WTC11 (cell line): ENCODE results near the gene TEX14. TPM values are rescaled to one million over a fixed set of nuclear protein-coding genes. Genes with fewer than 3 reads are reported as not detected.

Experiments used
- ATAC-seq: fragments of 200-7000 bp; cut with Tn5 transposase; 2 replicates; pipeline ENCODE4 v1.10.0; 2021; ENCODE audit warnings: mild to moderate bottlenecking, moderate library complexity
- CTCF ChIA-PET: fragments of 300-600 bp; sonication (Branson Sonifier 250); formaldehyde crosslinking; loops from one replicate; lab custom pipeline; 2021; ENCODE audit warnings: antibody characterized with exemption; lab: Charles Lee
- POLR2A ChIA-PET: fragments of 350-600 bp; sonication (Branson Sonifier 250); formaldehyde crosslinking; loops from one replicate; lab custom pipeline; 2021; ENCODE audit warnings: antibody characterized with exemption; lab: Charles Lee
- DNase-seq: peaks from one replicate; pipeline ENCODE4 v3.0.0; 2021; ENCODE audit warnings: low spot score
- H3K27ac Mint-ChIP-seq: 2 replicates; pipeline ENCODE4 v1.8.0; 2021; ENCODE audit warnings: mixed read lengths
- H3K27me3 Mint-ChIP-seq: 2 replicates; pipeline ENCODE4 v1.8.0; 2021; ENCODE audit warnings: low read depth, mild to moderate bottlenecking, moderate library complexity, mixed read lengths
- H3K36me3 Mint-ChIP-seq: 2 replicates; pipeline ENCODE4 v1.8.0; 2021; ENCODE audit warnings: mixed read lengths
- H3K4me1 Mint-ChIP-seq: 2 replicates; pipeline ENCODE4 v1.8.0; 2022; ENCODE audit warnings: mixed read lengths
- H3K4me3 Mint-ChIP-seq: 2 replicates; pipeline ENCODE4 v1.8.0; 2021; ENCODE audit warnings: mild to moderate bottlenecking, moderate library complexity, mixed read lengths
- H3K9me3 Mint-ChIP-seq: 2 replicates; pipeline ENCODE4 v1.8.0; 2021; ENCODE audit warnings: mixed read lengths
- CBFB ChIP-seq: sonication (generic); formaldehyde crosslinking; IDR thresholded peaks from 2 replicates; pipeline ENCODE4 v1.8.1; 2022; ENCODE audit warnings: mild to moderate bottlenecking, low read depth, missing genetic modification reagents
- HMGA2 ChIP-seq: fragments of 250-450 bp; sonication (Bioruptor Pico); IDR thresholded peaks from 2 replicates; pipeline ENCODE4 v1.4.0; 2021; ENCODE audit warnings: mild to moderate bottlenecking, moderate library complexity
- KAT7 ChIP-seq: sonication (generic); formaldehyde crosslinking; IDR thresholded peaks from 2 replicates; pipeline ENCODE4 v1.8.1; 2023; ENCODE audit warnings: missing genetic modification reagents, mild to moderate bottlenecking, borderline replicate concordance
- MXD4 ChIP-seq: fragments of 250-450 bp; sonication (Bioruptor Pico); IDR thresholded peaks from 2 replicates; pipeline ENCODE4 v1.8.0; 2021; ENCODE audit warnings: mild to moderate bottlenecking, moderate library complexity, borderline replicate concordance
- NFATC4 ChIP-seq: fragments of 250-450 bp; sonication (Bioruptor Pico); IDR thresholded peaks from 2 replicates; pipeline ENCODE4 v1.9.0; 2021; ENCODE audit warnings: mild to moderate bottlenecking
- NR1H2 ChIP-seq: sonication (generic); formaldehyde crosslinking; IDR thresholded peaks from 2 replicates; pipeline ENCODE4 v1.9.0; 2021; ENCODE audit warnings: mild to moderate bottlenecking, moderate library complexity, missing genetic modification reagents
- NR2C2 ChIP-seq: sonication (generic); formaldehyde crosslinking; IDR thresholded peaks from 2 replicates; pipeline ENCODE4 v1.8.0; 2022; ENCODE audit warnings: mild to moderate bottlenecking, missing genetic modification reagents
- TEAD1 ChIP-seq: sonication (generic); formaldehyde crosslinking; IDR thresholded peaks from 2 replicates; pipeline ENCODE4 v1.8.0; 2022; ENCODE audit warnings: mild to moderate bottlenecking, missing genetic modification reagents
- ZNF317 ChIP-seq: sonication (generic); formaldehyde crosslinking; IDR thresholded peaks from 2 replicates; pipeline ENCODE4 v1.8.1; 2023; ENCODE audit warnings: low read depth, mild to moderate bottlenecking, moderate library complexity, missing genetic modification reagents, borderline replicate concordance
- ZNF416 ChIP-seq: fragments of 250-450 bp; sonication (Bioruptor Pico); IDR thresholded peaks from 2 replicates; pipeline ENCODE4 v1.9.0; 2021; ENCODE audit warnings: mild to moderate bottlenecking, inconsistent platforms
- total RNA-seq: library from RNA; stranded (reverse); gene quantifications from 3 replicates; pipeline ENCODE4 v1.2.3, GENCODE V29; 2021
- TF ChIP-seq, protein P1 (sequence below): sonication (generic); formaldehyde crosslinking; IDR thresholded peaks from 2 replicates; pipeline ENCODE4 v1.8.0; 2023; ENCODE audit warnings: missing genetic modification reagents, mild to moderate bottlenecking, borderline replicate concordance
- TF ChIP-seq, protein P2 (sequence below): sonication (generic); formaldehyde crosslinking; IDR thresholded peaks from 2 replicates; pipeline ENCODE4 v1.8.0; 2022; ENCODE audit warnings: mild to moderate bottlenecking, missing genetic modification reagents
- TF ChIP-seq, protein P3 (sequence below): sonication (generic); formaldehyde crosslinking; IDR thresholded peaks from 2 replicates; pipeline ENCODE4 v1.8.0; 2023; ENCODE audit warnings: mild to moderate bottlenecking, missing genetic modification reagents
- TF ChIP-seq, protein P4 (sequence below): fragments of 250-450 bp; sonication (Bioruptor Pico); IDR thresholded peaks from 2 replicates; pipeline ENCODE4 v1.8.0; 2021; ENCODE audit warnings: mild to moderate bottlenecking
- TF ChIP-seq, protein P5 (sequence below): sonication (generic); formaldehyde crosslinking; IDR thresholded peaks from 2 replicates; pipeline ENCODE4 v1.8.1; 2023; ENCODE audit warnings: mild to moderate bottlenecking, missing genetic modification reagents, moderate library complexity
- TF ChIP-seq, protein P6 (sequence below): sonication (generic); formaldehyde crosslinking; IDR thresholded peaks from 2 replicates; pipeline ENCODE4 v1.8.0; 2022; ENCODE audit warnings: missing genetic modification reagents
- TF ChIP-seq, protein P7 (sequence below): sonication (generic); formaldehyde crosslinking; IDR thresholded peaks from 2 replicates; pipeline ENCODE4 v1.8.1; 2022; ENCODE audit warnings: mild to moderate bottlenecking, missing genetic modification reagents, moderate library complexity, borderline replicate concordance
- TF ChIP-seq, protein P8 (sequence below): sonication (generic); formaldehyde crosslinking; IDR thresholded peaks from 2 replicates; pipeline ENCODE4 v1.8.1; 2022; ENCODE audit warnings: mild to moderate bottlenecking, moderate library complexity, missing genetic modification reagents
- TF ChIP-seq, protein P9 (sequence below): fragments of 250-450 bp; sonication (Bioruptor Pico); IDR thresholded peaks from 2 replicates; pipeline ENCODE4 v1.9.0; 2021; ENCODE audit warnings: moderate library complexity, mild to moderate bottlenecking, inconsistent platforms, borderline replicate concordance

TEX14 gene
- total RNA-seq, 1 experiment from 2014 or later, result 1.4 TPM

DNA sequence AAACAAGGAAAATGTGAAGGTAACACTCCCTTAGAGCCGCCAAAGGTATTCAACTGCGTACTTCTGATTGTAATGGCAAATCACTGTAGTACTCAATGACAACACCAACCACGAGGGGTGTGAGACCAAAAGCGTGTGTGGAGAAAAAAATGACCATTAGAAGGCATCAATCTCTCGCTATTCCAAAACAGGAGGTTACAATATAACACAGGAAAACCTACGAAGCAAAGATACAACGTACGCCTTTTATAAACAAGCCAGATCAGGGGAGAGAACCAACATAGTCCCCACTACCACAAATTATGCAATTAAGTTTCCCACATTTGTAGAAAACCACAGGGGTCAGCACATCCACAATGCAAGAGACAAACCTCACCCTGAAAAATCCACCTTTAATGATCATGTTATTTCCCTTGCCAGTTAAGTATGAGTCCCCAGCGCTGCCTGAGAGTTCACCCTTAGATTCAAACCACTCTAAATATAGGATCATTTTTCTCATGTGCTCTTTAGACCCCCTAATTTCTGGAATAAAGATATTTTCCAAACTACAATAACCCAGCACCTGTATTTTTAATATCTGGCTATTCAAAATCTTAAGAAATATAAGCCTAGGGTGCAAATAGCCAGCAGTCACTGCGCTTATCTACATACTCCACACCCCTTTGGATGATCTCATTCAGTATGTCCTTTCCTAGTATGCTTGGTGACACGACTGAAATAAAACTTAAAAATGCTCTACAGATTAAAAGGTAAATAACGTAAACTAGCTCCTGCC is 12.4 kb downstream of the TEX14 start:
- Mint-ChIP-seq H3K27ac (0 out of 2 replicates have a peak overlapping the region, but pooled peaks have one; percentile 38), H3K4me1 (0 out of 2 replicates have a peak, but pooled peaks cover 4% of the 10 kb centered on the region), H3K36me3 (no peaks in the 10 kb centered on the region), H3K9me3 (no peaks in the 10 kb centered on the region), H3K27me3 (no peaks in the 10 kb centered on the region), H3K4me3 (no peak overlapping the region)
- ChIA-PET POLR2A (interaction anchor here (0.6 kb wide), 1 partner anchor 732 kb away, joined by 3 read pairs; no protein-coding TSS in a partner anchor), CTCF (no interaction called here)
- DNase-seq (no peak), ATAC-seq (peak; percentile 85)
- no peak for TF ChIP-seq KAT7 (CRISPR knock-in tag)
- TF ChIP-seq, protein P1, sequence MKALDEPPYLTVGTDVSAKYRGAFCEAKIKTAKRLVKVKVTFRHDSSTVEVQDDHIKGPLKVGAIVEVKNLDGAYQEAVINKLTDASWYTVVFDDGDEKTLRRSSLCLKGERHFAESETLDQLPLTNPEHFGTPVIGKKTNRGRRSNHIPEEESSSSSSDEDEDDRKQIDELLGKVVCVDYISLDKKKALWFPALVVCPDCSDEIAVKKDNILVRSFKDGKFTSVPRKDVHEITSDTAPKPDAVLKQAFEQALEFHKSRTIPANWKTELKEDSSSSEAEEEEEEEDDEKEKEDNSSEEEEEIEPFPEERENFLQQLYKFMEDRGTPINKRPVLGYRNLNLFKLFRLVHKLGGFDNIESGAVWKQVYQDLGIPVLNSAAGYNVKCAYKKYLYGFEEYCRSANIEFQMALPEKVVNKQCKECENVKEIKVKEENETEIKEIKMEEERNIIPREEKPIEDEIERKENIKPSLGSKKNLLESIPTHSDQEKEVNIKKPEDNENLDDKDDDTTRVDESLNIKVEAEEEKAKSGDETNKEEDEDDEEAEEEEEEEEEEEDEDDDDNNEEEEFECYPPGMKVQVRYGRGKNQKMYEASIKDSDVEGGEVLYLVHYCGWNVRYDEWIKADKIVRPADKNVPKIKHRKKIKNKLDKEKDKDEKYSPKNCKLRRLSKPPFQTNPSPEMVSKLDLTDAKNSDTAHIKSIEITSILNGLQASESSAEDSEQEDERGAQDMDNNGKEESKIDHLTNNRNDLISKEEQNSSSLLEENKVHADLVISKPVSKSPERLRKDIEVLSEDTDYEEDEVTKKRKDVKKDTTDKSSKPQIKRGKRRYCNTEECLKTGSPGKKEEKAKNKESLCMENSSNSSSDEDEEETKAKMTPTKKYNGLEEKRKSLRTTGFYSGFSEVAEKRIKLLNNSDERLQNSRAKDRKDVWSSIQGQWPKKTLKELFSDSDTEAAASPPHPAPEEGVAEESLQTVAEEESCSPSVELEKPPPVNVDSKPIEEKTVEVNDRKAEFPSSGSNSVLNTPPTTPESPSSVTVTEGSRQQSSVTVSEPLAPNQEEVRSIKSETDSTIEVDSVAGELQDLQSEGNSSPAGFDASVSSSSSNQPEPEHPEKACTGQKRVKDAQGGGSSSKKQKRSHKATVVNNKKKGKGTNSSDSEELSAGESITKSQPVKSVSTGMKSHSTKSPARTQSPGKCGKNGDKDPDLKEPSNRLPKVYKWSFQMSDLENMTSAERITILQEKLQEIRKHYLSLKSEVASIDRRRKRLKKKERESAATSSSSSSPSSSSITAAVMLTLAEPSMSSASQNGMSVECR (CRISPR knock-in tag), result peak; percentile 61
- TF ChIP-seq, protein P2, sequence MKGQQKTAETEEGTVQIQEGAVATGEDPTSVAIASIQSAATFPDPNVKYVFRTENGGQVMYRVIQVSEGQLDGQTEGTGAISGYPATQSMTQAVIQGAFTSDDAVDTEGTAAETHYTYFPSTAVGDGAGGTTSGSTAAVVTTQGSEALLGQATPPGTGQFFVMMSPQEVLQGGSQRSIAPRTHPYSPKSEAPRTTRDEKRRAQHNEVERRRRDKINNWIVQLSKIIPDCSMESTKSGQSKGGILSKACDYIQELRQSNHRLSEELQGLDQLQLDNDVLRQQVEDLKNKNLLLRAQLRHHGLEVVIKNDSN, result no peak
- TF ChIP-seq, protein P3, sequence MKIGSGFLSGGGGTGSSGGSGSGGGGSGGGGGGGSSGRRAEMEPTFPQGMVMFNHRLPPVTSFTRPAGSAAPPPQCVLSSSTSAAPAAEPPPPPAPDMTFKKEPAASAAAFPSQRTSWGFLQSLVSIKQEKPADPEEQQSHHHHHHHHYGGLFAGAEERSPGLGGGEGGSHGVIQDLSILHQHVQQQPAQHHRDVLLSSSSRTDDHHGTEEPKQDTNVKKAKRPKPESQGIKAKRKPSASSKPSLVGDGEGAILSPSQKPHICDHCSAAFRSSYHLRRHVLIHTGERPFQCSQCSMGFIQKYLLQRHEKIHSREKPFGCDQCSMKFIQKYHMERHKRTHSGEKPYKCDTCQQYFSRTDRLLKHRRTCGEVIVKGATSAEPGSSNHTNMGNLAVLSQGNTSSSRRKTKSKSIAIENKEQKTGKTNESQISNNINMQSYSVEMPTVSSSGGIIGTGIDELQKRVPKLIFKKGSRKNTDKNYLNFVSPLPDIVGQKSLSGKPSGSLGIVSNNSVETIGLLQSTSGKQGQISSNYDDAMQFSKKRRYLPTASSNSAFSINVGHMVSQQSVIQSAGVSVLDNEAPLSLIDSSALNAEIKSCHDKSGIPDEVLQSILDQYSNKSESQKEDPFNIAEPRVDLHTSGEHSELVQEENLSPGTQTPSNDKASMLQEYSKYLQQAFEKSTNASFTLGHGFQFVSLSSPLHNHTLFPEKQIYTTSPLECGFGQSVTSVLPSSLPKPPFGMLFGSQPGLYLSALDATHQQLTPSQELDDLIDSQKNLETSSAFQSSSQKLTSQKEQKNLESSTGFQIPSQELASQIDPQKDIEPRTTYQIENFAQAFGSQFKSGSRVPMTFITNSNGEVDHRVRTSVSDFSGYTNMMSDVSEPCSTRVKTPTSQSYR (CRISPR knock-in tag), result no peak
- TF ChIP-seq MXD4 (CRISPR knock-in tag), result no peak; the same call in 1 of the 2 replicates
- TF ChIP-seq, protein P4, sequence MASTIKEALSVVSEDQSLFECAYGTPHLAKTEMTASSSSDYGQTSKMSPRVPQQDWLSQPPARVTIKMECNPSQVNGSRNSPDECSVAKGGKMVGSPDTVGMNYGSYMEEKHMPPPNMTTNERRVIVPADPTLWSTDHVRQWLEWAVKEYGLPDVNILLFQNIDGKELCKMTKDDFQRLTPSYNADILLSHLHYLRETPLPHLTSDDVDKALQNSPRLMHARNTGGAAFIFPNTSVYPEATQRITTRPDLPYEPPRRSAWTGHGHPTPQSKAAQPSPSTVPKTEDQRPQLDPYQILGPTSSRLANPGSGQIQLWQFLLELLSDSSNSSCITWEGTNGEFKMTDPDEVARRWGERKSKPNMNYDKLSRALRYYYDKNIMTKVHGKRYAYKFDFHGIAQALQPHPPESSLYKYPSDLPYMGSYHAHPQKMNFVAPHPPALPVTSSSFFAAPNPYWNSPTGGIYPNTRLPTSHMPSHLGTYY, result peak; percentile 100
- peak; percentile 52 for TF ChIP-seq TEAD1 (CRISPR knock-in tag)
- TF ChIP-seq, protein P5, sequence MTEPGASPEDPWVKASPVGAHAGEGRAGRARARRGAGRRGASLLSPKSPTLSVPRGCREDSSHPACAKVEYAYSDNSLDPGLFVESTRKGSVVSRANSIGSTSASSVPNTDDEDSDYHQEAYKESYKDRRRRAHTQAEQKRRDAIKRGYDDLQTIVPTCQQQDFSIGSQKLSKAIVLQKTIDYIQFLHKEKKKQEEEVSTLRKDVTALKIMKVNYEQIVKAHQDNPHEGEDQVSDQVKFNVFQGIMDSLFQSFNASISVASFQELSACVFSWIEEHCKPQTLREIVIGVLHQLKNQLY (CRISPR knock-in tag), result no peak
- 0 out of 2 replicates have a peak, but pooled peaks have one; percentile 25 for TF ChIP-seq ZNF317
- TF ChIP-seq CBFB (CRISPR knock-in tag), result no peak
- peak; percentile 100 for TF ChIP-seq NFATC4 (CRISPR knock-in tag)
- TF ChIP-seq, protein P6, sequence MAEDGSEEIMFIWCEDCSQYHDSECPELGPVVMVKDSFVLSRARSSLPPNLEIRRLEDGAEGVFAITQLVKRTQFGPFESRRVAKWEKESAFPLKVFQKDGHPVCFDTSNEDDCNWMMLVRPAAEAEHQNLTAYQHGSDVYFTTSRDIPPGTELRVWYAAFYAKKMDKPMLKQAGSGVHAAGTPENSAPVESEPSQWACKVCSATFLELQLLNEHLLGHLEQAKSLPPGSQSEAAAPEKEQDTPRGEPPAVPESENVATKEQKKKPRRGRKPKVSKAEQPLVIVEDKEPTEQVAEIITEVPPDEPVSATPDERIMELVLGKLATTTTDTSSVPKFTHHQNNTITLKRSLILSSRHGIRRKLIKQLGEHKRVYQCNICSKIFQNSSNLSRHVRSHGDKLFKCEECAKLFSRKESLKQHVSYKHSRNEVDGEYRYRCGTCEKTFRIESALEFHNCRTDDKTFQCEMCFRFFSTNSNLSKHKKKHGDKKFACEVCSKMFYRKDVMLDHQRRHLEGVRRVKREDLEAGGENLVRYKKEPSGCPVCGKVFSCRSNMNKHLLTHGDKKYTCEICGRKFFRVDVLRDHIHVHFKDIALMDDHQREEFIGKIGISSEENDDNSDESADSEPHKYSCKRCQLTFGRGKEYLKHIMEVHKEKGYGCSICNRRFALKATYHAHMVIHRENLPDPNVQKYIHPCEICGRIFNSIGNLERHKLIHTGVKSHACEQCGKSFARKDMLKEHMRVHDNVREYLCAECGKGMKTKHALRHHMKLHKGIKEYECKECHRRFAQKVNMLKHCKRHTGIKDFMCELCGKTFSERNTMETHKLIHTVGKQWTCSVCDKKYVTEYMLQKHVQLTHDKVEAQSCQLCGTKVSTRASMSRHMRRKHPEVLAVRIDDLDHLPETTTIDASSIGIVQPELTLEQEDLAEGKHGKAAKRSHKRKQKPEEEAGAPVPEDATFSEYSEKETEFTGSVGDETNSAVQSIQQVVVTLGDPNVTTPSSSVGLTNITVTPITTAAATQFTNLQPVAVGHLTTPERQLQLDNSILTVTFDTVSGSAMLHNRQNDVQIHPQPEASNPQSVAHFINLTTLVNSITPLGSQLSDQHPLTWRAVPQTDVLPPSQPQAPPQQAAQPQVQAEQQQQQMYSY (CRISPR knock-in tag), result no peak
- TF ChIP-seq, protein P7, sequence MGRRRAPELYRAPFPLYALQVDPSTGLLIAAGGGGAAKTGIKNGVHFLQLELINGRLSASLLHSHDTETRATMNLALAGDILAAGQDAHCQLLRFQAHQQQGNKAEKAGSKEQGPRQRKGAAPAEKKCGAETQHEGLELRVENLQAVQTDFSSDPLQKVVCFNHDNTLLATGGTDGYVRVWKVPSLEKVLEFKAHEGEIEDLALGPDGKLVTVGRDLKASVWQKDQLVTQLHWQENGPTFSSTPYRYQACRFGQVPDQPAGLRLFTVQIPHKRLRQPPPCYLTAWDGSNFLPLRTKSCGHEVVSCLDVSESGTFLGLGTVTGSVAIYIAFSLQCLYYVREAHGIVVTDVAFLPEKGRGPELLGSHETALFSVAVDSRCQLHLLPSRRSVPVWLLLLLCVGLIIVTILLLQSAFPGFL (CRISPR knock-in tag), result peak; percentile 62; the same call in 1 of the 2 replicates
- peak; percentile 100 for TF ChIP-seq ZNF416 (CRISPR knock-in tag)
- TF ChIP-seq, protein P8, sequence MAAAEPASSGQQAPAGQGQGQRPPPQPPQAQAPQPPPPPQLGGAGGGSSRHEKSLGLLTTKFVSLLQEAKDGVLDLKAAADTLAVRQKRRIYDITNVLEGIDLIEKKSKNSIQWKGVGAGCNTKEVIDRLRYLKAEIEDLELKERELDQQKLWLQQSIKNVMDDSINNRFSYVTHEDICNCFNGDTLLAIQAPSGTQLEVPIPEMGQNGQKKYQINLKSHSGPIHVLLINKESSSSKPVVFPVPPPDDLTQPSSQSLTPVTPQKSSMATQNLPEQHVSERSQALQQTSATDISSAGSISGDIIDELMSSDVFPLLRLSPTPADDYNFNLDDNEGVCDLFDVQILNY (CRISPR knock-in tag), result peak; percentile 16; the same call in 1 of the 2 replicates
- TF ChIP-seq, protein P9, sequence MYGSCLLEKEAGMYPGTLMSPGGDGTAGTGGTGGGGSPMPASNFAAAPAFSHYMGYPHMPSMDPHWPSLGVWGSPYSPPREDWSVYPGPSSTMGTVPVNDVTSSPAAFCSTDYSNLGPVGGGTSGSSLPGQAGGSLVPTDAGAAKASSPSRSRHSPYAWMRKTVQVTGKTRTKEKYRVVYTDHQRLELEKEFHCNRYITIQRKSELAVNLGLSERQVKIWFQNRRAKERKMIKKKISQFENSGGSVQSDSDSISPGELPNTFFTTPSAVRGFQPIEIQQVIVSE (CRISPR knock-in tag), result no peak
- no peak for TF ChIP-seq NR1H2
- TF ChIP-seq NR2C2, result no peak
- TF ChIP-seq HMGA2 (CRISPR knock-in tag), result no peak
